Panc1 (cell line): Measurements from ENCODE around the gene HIPK4. TPM values are rescaled to one million over a fixed set of nuclear protein-coding genes. Genes with fewer than 3 reads are reported as not detected.

Experiments used
- ATAC-seq: fragments of 200-7000 bp; cut with Tn5 transposase; 2 replicates; pipeline ENCODE4 v1.9.1; 2020; ENCODE audit warnings: mild to moderate bottlenecking, moderate library complexity
- BruUV-seq: library from RNA; stranded (reverse); fragments of 400-500 nt; replicated peaks from 2 replicates; lab custom pipeline; 2021; lab: Mats Ljungman, UMichigan
- CTCF ChIA-PET: fragments of 300-600 bp; sonication (Branson Sonifier 250); formaldehyde crosslinking; loops from one replicate; lab custom pipeline; 2022; ENCODE audit warnings: antibody characterized with exemption; lab: Charles Lee
- POLR2A ChIA-PET: fragments of 300-600 bp; sonication (Branson Sonifier 250); formaldehyde crosslinking; loops from one replicate; lab custom pipeline; 2022; ENCODE audit warnings: antibody characterized with exemption; lab: Charles Lee
- DNase-seq: peaks from one replicate; pipeline ENCODE4 v3.0.0-alpha.2; 2010; ENCODE audit warnings: low read depth, low spot score
- H3K27ac ChIP-seq: 2 replicates; pipeline ENCODE4 v1.5.1; 2011; ENCODE audit warnings: mild to moderate bottlenecking, low read length, inconsistent platforms
- H3K27me3 ChIP-seq: fragments of 200-500 bp; sonication (Bioruptor generic); 2 replicates; pipeline ENCODE4 v1.6.0; 2014; ENCODE audit warnings: low read length, inconsistent platforms; ENCODE audit not compliant: control insufficient read depth, insufficient read depth
- H3K36me3 ChIP-seq: fragments of 200-500 bp; sonication (Bioruptor generic); 2 replicates; pipeline ENCODE4 v1.5.1; 2014; ENCODE audit warnings: inconsistent platforms, mild to moderate bottlenecking, low read length, moderate library complexity; ENCODE audit not compliant: control insufficient read depth, insufficient read depth
- H3K4me1 ChIP-seq: 2 replicates; pipeline ENCODE4 v1.5.1; 2011; ENCODE audit warnings: inconsistent platforms, mild to moderate bottlenecking, low read length, moderate library complexity; ENCODE audit not compliant: control insufficient read depth, insufficient read depth
- H3K4me3 ChIP-seq, 2 experiments: 2 replicates each; pipeline ENCODE4 v1.5.1; 2011 to 2012; ENCODE audit warnings: low read depth in 2 of 2, low read length in 2 of 2, mild to moderate bottlenecking in 2 of 2, inconsistent platforms in 1 of 2, moderate library complexity in 1 of 2
- H3K9me3 ChIP-seq: fragments of 200-500 bp; sonication (Bioruptor generic); 2 replicates; pipeline ENCODE4 v1.5.1; 2014; ENCODE audit warnings: low read depth, mild to moderate bottlenecking, inconsistent platforms, low read length, moderate library complexity; ENCODE audit not compliant: control insufficient read depth, insufficient read depth
- POLR2AphosphoS5 ChIP-seq: IDR thresholded peaks from 2 replicates; pipeline ENCODE4 v1.6.1; 2012; ENCODE audit warnings: mild to moderate bottlenecking, low read depth, low read length, moderate library complexity
- SIN3A ChIP-seq: IDR thresholded peaks from 2 replicates; pipeline ENCODE4 v1.6.1; 2012; ENCODE audit warnings: low read depth, mild to moderate bottlenecking, low read length, moderate library complexity, borderline replicate concordance; ENCODE audit not compliant: insufficient read depth
- TCF7L2 ChIP-seq: IDR thresholded peaks from 2 replicates; pipeline ENCODE4 v1.6.1; 2011; ENCODE audit warnings: mild to moderate bottlenecking, low read depth, low read length, inconsistent platforms
- in situ Hi-C: cut with HindIII; loops from 2 replicates; pipeline ENCODE4 v1.10.0; 2016; ENCODE audit warnings: low sequenced_read_pairs, low pct_unique_long_range_greater_than_20kb
- intact Hi-C: fragments of 100-400 bp; cut with micrococcal nuclease; formaldehyde crosslinking; loops from one replicate; pipeline ENCODE4 v1.10.0; 2022; ENCODE audit not compliant: unreplicated experiment
- total RNA-seq: library from RNA; stranded (reverse); gene quantifications from one replicate; pipeline ENCODE4 v1.2.1, GENCODE V29; 2021; ENCODE audit not compliant: unreplicated experiment
- TF ChIP-seq, protein P1 (sequence below), 2 experiments: IDR thresholded peaks; 2 replicates each; pipeline ENCODE4 v1.6.1; 2011 to 2012; ENCODE audit warnings: low read depth in 2 of 2, control low read depth in 1 of 2, low read length in 1 of 2, mild to moderate bottlenecking in 1 of 2, moderate library complexity in 1 of 2; ENCODE audit not compliant: insufficient read depth in 1 of 2
- TF ChIP-seq, protein P2 (sequence below): fragments of 450-650 bp; IDR thresholded peaks from 2 replicates; pipeline ENCODE4 v1.5.1; 2017; ENCODE audit warnings: mild to moderate bottlenecking

HIPK4 gene
- total RNA-seq, 1 experiment from 2014 or later: 0.13 TPM

DNA sequence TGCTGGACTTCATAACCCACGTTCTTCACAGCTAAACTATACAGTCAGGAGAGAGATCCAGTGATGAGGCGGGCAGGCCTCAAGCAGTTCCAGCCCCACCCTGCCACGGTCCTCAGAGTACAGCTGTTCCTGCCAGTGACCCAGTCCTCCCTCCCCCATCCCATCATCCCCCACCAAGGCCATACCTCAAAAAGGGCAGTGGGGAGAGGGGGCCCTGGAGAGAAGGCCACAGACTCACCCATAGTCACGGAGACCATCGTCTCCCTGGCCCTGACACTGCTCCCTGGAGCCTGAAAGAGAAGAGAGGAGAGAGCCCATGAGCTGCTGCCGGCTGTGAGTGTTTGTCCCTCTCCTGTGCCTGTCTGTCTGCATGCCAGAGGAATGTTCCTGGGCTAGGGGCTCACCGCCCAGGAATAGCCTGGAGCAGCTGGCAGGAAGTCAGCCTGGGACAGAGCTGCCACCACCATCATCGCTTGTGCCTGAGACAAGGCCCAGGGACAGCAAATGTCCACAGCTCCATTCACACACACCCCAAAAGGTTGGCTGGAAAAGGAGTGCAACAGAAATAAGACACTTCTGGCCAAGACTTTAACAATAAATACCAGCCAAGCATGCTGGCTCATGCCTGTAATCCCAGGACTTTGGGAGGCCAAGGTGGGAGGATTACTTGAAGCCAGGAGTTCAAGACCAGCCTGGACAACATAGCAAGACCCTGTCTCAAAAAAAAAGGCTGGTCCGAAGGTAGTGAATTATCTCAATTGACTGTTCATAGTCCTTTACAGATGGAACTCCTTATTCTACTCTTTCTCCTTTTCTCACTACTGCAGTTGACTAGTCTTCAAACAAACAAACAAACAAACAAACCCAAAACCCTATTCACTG, 48.1 kb downstream of the HIPK4 start:
- no TSS peak for BruUV-seq
- in situ Hi-C loops: loop anchor here (5.0 to 25.0 kb wide), 5 partner anchors 40 to 1680 kb away; no protein-coding TSS in a partner anchor
- ATAC-seq (peak; percentile 67), DNase-seq (no peak)
- POLR2A ChIA-PET: interaction anchor here (0.5 to 1.8 kb wide), 9 partner anchors 11 to 456 kb away, joined by 3 to 30 read pairs (median 3); no protein-coding TSS in a partner anchor
- TF ChIP-seq, protein P1, sequence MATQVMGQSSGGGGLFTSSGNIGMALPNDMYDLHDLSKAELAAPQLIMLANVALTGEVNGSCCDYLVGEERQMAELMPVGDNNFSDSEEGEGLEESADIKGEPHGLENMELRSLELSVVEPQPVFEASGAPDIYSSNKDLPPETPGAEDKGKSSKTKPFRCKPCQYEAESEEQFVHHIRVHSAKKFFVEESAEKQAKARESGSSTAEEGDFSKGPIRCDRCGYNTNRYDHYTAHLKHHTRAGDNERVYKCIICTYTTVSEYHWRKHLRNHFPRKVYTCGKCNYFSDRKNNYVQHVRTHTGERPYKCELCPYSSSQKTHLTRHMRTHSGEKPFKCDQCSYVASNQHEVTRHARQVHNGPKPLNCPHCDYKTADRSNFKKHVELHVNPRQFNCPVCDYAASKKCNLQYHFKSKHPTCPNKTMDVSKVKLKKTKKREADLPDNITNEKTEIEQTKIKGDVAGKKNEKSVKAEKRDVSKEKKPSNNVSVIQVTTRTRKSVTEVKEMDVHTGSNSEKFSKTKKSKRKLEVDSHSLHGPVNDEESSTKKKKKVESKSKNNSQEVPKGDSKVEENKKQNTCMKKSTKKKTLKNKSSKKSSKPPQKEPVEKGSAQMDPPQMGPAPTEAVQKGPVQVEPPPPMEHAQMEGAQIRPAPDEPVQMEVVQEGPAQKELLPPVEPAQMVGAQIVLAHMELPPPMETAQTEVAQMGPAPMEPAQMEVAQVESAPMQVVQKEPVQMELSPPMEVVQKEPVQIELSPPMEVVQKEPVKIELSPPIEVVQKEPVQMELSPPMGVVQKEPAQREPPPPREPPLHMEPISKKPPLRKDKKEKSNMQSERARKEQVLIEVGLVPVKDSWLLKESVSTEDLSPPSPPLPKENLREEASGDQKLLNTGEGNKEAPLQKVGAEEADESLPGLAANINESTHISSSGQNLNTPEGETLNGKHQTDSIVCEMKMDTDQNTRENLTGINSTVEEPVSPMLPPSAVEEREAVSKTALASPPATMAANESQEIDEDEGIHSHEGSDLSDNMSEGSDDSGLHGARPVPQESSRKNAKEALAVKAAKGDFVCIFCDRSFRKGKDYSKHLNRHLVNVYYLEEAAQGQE (IDR thresholded peaks at IDR 0.05; ENCODE audit: insufficient read depth in 1 of 2, low read depth in 2 of 2, low read length in 1 of 2): no peak
- no peak for TF ChIP-seq SIN3A
- TF ChIP-seq, protein P2, sequence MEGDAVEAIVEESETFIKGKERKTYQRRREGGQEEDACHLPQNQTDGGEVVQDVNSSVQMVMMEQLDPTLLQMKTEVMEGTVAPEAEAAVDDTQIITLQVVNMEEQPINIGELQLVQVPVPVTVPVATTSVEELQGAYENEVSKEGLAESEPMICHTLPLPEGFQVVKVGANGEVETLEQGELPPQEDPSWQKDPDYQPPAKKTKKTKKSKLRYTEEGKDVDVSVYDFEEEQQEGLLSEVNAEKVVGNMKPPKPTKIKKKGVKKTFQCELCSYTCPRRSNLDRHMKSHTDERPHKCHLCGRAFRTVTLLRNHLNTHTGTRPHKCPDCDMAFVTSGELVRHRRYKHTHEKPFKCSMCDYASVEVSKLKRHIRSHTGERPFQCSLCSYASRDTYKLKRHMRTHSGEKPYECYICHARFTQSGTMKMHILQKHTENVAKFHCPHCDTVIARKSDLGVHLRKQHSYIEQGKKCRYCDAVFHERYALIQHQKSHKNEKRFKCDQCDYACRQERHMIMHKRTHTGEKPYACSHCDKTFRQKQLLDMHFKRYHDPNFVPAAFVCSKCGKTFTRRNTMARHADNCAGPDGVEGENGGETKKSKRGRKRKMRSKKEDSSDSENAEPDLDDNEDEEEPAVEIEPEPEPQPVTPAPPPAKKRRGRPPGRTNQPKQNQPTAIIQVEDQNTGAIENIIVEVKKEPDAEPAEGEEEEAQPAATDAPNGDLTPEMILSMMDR: no peak
- TF ChIP-seq TCF7L2: no peak
- TF ChIP-seq POLR2AphosphoS5: no peak
- no peaks in the 10 kb centered on the region for H3K36me3 ChIP-seq
- intact Hi-C loops: no loop called here
- no peaks in the 10 kb centered on the region for H3K9me3 ChIP-seq
- CTCF ChIA-PET: interaction anchor here (0.5 to 26.0 kb wide), 14 partner anchors 17 to 823 kb away, joined by 3 to 498 read pairs (median 4); no protein-coding TSS in a partner anchor
- H3K4me3 ChIP-seq: no peak overlapping the region
- H3K27ac ChIP-seq: no peak overlapping the region
- H3K27me3 ChIP-seq: peaks cover 2% of the 10 kb centered on the region; the same call in 1 of the 2 replicates
- H3K4me1 ChIP-seq: no peaks in the 10 kb centered on the region

DNA sequence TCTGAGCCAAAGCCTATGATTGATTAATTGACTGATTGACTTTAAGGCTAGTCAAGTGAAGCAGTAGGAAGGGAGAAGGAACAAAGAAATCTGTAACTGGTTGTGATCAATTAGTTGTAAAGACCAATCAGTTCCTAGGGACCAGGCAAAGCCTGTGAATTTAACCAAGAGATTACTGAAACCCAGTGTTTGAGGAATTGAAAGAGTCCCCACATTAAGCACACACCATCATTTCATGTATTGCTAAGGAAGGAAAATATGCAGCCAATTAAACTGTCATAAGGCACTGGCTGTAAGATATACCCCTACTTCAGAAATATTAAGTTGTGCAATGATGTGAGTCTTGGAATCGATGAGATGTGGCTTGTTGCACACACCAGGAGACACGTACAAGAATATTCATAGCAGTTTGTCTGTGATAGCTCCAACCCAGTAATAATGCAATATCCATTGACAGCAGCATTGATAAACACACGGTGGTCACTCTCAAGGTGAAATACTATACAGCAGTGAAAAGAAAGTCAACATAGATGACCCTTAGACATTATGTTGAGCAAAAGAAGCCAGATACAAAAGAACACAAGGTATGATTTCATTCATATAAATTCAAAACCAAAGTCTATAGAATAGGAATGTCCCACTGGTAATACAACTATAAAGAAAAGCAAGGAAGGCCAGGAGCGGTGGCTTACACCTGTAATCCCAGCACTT, 50.8 kb downstream of the HIPK4 start:
- TSS peak; percentile 71 for BruUV-seq
- intact Hi-C loops (no loop called here), in situ Hi-C loops (loop anchor here (25.0 kb wide), 1 partner anchor 1677 kb away; no protein-coding TSS in a partner anchor)
- Histone ChIP-seq H3K36me3 (no peaks in the 10 kb centered on the region), H3K4me3 (no peak overlapping the region), H3K4me1 (no peaks in the 10 kb centered on the region), H3K27me3 (peaks cover 2% of the 10 kb centered on the region; the same call in 1 of the 2 replicates), H3K9me3 (no peaks in the 10 kb centered on the region), H3K27ac (no peak overlapping the region)
- TF ChIP-seq, protein P2: no peak
- TF ChIP-seq, protein P1 (IDR thresholded peaks at IDR 0.05; ENCODE audit: insufficient read depth in 1 of 2, low read depth in 2 of 2, low read length in 1 of 2): no peak
- no peak for TF ChIP-seq TCF7L2
- no peak for TF ChIP-seq POLR2AphosphoS5
- no peak for TF ChIP-seq SIN3A
- ChIA-PET CTCF (interaction anchor here (0.6 to 26.0 kb wide), 4 partner anchors 33 to 192 kb away, joined by 6 to 498 read pairs (median 8); no protein-coding TSS in a partner anchor), POLR2A (interaction anchor here (0.6 to 1.6 kb wide), 5 partner anchors 17 to 916 kb away, joined by 3 to 11 read pairs (median 5); no protein-coding TSS in a partner anchor)
- no peak for DNase-seq
- ATAC-seq: no peak
